ENCODE measurements around the gene C10orf71.

Gene C10orf71

DNA sequence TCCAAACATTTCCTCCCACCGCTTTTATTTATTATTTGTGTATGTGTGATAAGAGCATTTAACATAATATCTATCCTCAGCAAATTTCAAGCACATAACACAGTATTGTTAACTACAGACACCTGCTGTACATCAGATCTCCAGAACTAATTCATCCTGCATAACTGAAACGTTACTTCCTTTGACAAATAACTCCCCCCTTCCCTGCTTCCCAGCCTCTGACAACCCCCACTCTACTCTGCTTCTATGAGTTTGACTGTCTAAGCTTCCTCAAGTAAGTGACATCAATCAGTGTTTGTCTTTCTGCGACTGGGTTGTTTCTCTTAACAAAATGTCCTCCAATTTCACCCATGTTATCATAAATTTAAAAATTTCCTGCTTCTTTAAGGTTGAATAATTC, 22.1 kb downstream of the C10orf71 start:
- Histone ChIP-seq H3K79me2 (ENCODE audit: low read length) (no peaks in the 10 kb centered on the region), H2AFZ (ENCODE audit: low read length) (no peak overlapping the region), H4K20me1 (ENCODE audit: insufficient read depth, low read length) (no peaks in the 10 kb centered on the region), H3K9me3 (replicated peaks; ENCODE audit: insufficient read depth, low read length) (no peaks in the 10 kb centered on the region), H3K4me2 (ENCODE audit: low read depth, low read length) (no peak overlapping the region), H3K27ac (ENCODE audit: low read length) (no peak overlapping the region), H3K9me2 (replicated peaks; ENCODE audit: insufficient read depth, low read length) (no peaks in the 10 kb centered on the region), H3K9ac (ENCODE audit: low read length) (no peak overlapping the region), H3K27me3 (replicated peaks; ENCODE audit: insufficient read depth, low read length) (no peaks in the 10 kb centered on the region), H3K36me3 (replicated peaks; ENCODE audit: insufficient read depth, low read length) (no peaks in the 10 kb centered on the region), H3K4me1 (ENCODE audit: low read length) (no peaks in the 10 kb centered on the region), H3K4me3 (ENCODE audit: low read length) (no peak overlapping the region), H3F3A (ENCODE audit: insufficient read depth, low read length) (no peaks in the 10 kb centered on the region)
- no peak for DNase-seq
- no peak for TF ChIP-seq EZH2 (optimal IDR thresholded peaks at IDR 0.05; ENCODE audit: low read depth, low read length)
- TF ChIP-seq, protein P1, sequence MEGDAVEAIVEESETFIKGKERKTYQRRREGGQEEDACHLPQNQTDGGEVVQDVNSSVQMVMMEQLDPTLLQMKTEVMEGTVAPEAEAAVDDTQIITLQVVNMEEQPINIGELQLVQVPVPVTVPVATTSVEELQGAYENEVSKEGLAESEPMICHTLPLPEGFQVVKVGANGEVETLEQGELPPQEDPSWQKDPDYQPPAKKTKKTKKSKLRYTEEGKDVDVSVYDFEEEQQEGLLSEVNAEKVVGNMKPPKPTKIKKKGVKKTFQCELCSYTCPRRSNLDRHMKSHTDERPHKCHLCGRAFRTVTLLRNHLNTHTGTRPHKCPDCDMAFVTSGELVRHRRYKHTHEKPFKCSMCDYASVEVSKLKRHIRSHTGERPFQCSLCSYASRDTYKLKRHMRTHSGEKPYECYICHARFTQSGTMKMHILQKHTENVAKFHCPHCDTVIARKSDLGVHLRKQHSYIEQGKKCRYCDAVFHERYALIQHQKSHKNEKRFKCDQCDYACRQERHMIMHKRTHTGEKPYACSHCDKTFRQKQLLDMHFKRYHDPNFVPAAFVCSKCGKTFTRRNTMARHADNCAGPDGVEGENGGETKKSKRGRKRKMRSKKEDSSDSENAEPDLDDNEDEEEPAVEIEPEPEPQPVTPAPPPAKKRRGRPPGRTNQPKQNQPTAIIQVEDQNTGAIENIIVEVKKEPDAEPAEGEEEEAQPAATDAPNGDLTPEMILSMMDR (IDR thresholded peaks at IDR 0.05; ENCODE audit: low read length), result no peak

DNA sequence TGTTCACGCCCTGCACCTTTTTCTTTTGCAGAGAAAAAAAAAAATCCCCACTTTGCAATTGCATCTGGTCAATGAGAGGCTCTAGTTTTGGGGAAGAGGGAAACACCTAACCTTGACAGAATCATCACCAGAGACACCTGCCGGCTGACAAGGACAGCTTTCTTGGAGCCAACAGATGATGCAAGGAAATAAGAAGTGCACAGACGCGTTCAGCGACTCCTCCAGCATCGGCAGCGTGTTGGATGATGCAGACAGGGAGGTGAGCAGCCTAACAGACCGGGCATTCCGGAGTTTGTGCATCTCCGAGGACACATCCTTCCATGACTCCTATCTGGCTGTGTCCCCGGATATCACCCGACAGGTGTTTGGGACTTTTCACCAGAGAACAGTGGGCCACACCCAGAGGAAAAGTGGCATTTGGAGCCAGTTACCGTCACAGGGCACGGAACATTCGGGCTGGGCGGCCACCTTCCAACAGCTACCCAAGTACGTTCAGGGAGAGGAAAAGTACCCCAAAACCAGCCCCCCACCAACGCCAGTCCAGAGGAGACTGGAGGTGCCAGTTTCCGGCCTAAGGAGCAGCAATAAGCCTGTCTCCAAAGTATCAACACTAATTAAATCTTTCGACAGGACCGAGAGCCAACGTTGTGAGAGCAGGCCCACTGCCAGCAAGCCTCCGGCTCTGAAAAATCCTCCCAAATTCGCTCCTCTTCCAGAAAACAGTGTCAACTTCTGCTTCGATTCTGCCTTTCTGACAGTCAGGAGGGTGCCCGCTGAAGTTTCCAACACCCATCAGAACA, 23.6 kb downstream of the C10orf71 start:
- no peak for DNase-seq
- Histone ChIP-seq H3F3A (ENCODE audit: insufficient read depth, low read length) (no peaks in the 10 kb centered on the region), H3K4me1 (ENCODE audit: low read length) (no peaks in the 10 kb centered on the region), H3K27ac (ENCODE audit: low read length) (no peak overlapping the region), H3K27me3 (replicated peaks; ENCODE audit: insufficient read depth, low read length) (no peaks in the 10 kb centered on the region), H2AFZ (ENCODE audit: low read length) (no peak overlapping the region), H3K9me3 (replicated peaks; ENCODE audit: insufficient read depth, low read length) (no peaks in the 10 kb centered on the region), H3K36me3 (replicated peaks; ENCODE audit: insufficient read depth, low read length) (no peaks in the 10 kb centered on the region), H3K9me2 (replicated peaks; ENCODE audit: insufficient read depth, low read length) (no peaks in the 10 kb centered on the region), H3K79me2 (ENCODE audit: low read length) (no peaks in the 10 kb centered on the region), H3K4me2 (ENCODE audit: low read depth, low read length) (no peak overlapping the region), H3K4me3 (ENCODE audit: low read length) (no peak overlapping the region), H3K9ac (ENCODE audit: low read length) (no peak overlapping the region), H4K20me1 (ENCODE audit: insufficient read depth, low read length) (no peaks in the 10 kb centered on the region)
- TF ChIP-seq EZH2 (optimal IDR thresholded peaks at IDR 0.05; ENCODE audit: low read depth, low read length) (no peak), EZH2phosphoT487 (IDR thresholded peaks at IDR 0.05; ENCODE audit: low read length) (no peak)
- TF ChIP-seq, protein P1 (IDR thresholded peaks at IDR 0.05; ENCODE audit: low read length), result no peak

DNA sequence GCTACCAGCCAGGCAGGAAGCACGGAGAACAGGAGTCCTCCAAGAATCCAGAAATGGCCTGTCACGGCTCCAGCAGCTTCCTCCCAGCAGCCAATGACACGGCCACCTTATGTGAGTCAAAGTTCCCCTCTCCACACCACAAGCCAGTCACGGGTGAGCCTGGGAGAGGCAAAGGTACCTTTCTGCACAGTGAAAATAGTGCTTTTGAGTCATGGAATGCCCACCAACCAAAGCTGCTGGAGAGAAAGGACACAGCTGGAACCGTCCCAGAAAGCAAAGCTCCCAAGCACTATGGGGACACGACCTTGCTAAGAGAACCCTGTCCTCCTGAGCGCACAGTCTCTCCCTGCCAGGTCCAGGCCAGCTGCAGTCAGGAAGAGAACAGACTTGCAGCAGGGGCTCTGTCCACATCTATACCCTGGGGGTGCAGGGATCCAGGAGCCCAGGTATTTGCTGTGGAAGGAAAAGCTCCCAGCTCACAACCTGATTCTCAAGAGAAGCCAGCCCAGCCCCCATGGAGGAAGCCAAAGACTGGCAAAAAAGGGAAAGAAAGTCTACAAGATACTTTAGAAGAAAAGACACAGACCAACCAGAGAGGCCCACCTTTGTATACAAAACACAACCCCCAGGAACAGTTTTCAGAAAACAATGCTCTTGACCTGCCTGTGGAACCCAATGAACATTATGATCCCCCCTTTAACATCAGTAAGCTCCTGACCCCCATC, 24.4 kb downstream of the C10orf71 start:
- Histone ChIP-seq H3K4me2 (ENCODE audit: low read depth, low read length) (no peak overlapping the region), H3K36me3 (replicated peaks; ENCODE audit: insufficient read depth, low read length) (no peaks in the 10 kb centered on the region), H3K27me3 (replicated peaks; ENCODE audit: insufficient read depth, low read length) (no peaks in the 10 kb centered on the region), H3K9me2 (replicated peaks; ENCODE audit: insufficient read depth, low read length) (no peaks in the 10 kb centered on the region), H3K79me2 (ENCODE audit: low read length) (no peaks in the 10 kb centered on the region), H3F3A (ENCODE audit: insufficient read depth, low read length) (no peaks in the 10 kb centered on the region), H3K4me1 (ENCODE audit: low read length) (no peaks in the 10 kb centered on the region), H4K20me1 (ENCODE audit: insufficient read depth, low read length) (no peaks in the 10 kb centered on the region), H3K9ac (ENCODE audit: low read length) (no peak overlapping the region), H3K9me3 (replicated peaks; ENCODE audit: insufficient read depth, low read length) (no peaks in the 10 kb centered on the region), H3K27ac (ENCODE audit: low read length) (no peak overlapping the region), H2AFZ (ENCODE audit: low read length) (no peak overlapping the region), H3K4me3 (ENCODE audit: low read length) (no peak overlapping the region)
- TF ChIP-seq EZH2 (optimal IDR thresholded peaks at IDR 0.05; ENCODE audit: low read depth, low read length) (no peak), EZH2phosphoT487 (IDR thresholded peaks at IDR 0.05; ENCODE audit: low read length) (no peak)
- TF ChIP-seq, protein P1 (IDR thresholded peaks at IDR 0.05; ENCODE audit: low read length), result no peak
- DNase-seq, result no peak
